HG02970 (cell line): ENCODE measurements around the gene NAA10.

Experiments
- ATAC-seq: cut with Tn5 transposase; IDR thresholded peaks from one replicate; pipeline ENCODE4 v1.9.1; 2021; ENCODE audit warnings: mild to moderate bottlenecking, moderate library complexity, moderate number of reproducible peaks; ENCODE audit not compliant: unreplicated experiment, low FRiP score

The NAA10 gene

GRCh38 chrX:153967536-153968224 lies 32.8 kb upstream of the NAA10 start:
- ATAC-seq, result no peak

DNA sequence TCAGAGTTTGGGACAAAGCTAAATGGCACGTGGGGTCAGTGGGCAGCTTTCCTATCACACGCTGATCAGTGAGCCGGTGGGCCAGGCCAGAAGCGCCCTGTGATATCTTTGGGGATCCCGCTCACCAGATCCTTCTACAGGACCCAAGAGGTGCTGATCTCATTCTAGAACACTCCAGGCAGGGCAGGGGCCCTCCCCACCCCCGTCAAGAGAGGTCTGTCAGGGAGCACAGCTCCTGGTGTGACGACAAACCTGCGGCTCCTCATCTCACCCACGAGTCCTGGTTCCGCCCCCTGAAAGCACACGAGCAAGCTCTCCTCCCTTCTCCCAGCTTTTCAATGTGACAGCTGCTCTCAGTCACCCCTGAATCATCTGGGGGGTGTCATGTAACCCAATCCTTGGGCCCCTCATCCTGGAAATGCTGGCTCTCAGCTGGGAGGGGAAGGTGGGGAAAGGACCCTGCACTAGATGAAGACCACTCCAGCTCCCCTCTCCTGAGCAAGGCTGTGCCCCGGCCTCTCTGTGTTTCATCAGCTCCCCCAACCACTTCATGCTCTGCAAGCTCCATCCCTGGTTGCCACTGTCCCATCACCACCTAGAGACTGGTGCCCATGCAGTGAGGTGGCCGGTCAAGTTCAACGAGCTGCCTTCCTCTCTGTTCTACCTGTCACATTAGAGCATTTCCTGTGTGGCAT lies 32.2 kb upstream of the NAA10 start:
- no peak for ATAC-seq

- ATAC-seq, result no peak
Observed at GRCh38 chrX:153966283-153966688, 31.4 kb upstream of the NAA10 start.

DNA sequence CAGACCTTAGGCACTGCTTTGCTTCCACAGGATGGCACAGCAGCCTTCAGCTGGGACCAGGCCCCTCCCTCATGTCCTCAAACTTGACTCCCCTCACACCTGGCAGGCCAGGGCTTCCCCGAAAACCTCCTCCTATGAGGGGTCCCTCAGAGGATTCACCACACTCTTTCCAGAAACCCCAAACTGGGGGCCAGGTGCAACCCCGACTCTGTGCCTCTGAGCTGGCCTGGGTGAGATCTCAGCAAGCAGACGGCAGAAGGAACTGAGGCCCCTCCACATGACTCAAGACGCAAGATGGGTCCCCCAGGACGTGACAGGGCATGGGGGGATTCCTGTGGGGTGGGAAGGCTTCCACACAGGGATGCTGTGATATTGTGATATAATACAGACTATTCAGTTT lies 30.6 kb upstream of the NAA10 start:
- no peak for ATAC-seq

DNA sequence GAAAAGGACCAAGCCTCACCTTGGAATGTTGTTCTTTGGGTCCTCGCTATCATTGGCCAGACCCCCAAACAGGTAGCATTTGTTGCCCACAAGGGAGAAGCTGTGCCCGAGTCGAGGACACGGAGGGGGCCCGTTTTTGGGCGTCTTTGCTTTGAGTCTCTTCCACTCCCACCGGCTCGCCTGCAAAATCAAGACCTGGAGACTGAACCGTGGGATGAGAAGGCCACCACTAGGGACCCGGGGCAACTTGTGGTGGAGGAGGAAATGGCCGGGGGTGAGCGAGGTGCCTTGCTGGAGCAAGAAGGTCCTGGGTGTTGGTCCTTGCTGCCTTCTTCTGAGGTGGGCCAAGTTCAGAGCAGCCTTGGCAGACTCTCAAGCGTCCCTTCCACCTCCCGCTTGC lies 29.3 kb upstream of the NAA10 start:
- ATAC-seq, result no peak

- no peak for ATAC-seq
Observed at GRCh38 chrX:153963546-153963945, 28.7 kb upstream of the NAA10 start.

GRCh38 chrX:153961292-153961691 lies 26.5 kb upstream of the NAA10 start:
- ATAC-seq, result no peak

GRCh38 chrX:153960786-153961185 lies 25.9 kb upstream of the NAA10 start:
- no peak for ATAC-seq

- ATAC-seq, result no peak
Observed at GRCh38 chrX:153960077-153960476, 25.2 kb upstream of the NAA10 start.

DNA sequence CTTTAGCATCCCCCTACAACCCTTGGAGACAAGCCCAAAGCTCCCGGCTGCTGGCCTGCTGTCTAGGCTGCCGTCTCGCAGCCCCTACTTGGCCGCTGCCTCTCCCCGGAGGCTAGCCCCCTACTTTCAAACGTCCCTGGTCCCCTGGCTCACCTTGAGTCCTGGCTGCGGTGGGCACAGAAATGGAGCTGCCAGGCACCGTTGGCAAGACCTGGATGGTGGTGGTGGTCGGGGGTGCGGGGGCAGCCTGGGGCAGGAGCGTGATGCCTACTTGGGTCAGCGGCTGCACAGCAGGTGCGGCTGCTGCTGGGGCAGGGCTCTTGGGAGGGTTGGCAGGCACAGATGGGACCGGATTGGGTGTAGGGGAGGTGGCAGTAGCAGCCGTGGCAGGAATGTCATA lies 24.8 kb upstream of the NAA10 start:
- no peak for ATAC-seq

DNA sequence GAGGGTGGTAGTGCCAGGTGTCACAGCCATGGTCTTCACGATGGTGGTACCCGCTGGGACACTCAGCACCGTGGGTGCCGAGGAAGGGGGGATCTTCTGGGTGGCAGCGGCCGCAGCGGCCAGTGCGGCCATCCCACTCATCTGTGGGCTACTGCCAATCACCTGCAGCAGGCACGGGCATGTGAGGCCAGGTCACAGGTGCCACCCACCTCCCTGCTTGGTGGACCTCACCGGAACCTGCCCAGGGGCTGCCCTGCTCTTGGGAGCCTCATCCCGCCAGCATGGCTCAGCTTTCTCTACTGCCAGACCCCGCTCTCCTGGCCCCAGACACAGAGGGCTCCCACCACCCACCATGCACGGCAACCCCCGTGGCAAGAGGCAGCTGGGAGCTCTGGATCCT lies 23.8 kb upstream of the NAA10 start:
- no peak for ATAC-seq

- ATAC-seq, result no peak
Observed at GRCh38 chrX:153957224-153957623, 22.4 kb upstream of the NAA10 start.

DNA sequence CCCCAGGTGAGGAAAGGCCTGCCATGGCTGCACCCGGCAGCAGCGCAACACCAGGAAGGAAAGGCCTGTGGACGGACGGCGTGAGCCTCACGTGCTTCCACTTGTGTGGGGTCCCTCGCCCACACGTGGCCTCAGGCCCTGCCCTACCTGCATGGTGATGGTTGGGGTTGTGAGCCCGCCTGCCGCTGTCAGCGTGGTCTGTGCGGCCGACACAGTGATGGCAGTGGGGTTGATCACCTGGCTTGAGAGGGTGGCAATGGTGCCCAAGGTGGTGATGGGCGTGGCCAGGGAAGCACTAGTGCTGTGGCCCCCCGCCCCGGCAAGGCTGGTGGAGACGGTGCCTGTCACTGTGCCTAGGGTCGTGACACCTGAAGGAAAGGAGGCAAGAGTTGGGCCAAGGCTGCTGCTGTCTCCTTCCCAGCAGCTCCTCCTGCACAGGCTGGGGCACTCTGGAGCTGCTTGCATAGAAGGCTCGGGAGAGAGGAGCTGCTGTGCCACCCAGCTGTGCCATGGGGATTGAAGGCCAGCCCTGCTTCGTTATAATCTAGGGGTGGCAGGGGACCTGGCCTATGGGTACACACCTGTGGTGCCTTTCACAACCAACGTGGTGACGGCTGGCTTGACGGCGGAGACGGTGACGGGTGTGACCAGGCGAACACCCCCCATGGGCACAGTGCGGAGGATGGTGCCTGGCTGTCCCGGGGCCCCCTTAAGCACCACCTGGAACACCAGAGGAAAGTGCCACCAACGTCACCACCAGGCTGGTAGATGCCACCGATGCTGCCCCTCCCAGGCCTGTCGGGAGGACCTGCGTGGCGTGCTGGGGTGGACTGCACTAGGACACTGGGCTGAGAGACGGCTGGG lies 21.4 kb upstream of the NAA10 start:
- no peak for ATAC-seq

DNA sequence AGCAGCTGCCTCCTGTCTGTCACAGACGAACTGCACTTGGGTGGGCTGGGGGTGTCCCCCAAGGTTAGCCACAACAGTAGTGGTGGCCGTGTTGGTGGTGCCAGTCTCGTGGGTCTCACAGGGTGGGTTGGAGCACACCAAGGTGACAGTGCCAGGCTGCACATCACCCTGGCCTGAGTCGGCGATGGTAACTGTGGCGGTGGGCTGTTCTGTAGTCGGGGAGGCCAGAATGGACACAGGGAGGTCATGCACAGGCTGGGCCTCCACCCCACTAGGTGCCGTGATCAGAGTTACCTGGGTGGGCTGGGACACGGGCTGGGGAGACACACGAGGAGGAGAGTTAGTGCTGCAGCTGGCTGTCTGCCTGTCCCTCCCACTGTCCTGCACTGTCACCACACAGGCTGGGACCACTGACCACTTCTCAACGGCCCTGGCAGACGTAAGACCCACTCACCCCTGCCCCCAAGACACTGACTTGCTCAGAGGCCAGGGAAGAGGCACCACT lies 20.4 kb upstream of the NAA10 start:
- ATAC-seq, result no peak

- ATAC-seq, result no peak
Observed at GRCh38 chrX:153954558-153955227, 19.9 kb upstream of the NAA10 start.

DNA sequence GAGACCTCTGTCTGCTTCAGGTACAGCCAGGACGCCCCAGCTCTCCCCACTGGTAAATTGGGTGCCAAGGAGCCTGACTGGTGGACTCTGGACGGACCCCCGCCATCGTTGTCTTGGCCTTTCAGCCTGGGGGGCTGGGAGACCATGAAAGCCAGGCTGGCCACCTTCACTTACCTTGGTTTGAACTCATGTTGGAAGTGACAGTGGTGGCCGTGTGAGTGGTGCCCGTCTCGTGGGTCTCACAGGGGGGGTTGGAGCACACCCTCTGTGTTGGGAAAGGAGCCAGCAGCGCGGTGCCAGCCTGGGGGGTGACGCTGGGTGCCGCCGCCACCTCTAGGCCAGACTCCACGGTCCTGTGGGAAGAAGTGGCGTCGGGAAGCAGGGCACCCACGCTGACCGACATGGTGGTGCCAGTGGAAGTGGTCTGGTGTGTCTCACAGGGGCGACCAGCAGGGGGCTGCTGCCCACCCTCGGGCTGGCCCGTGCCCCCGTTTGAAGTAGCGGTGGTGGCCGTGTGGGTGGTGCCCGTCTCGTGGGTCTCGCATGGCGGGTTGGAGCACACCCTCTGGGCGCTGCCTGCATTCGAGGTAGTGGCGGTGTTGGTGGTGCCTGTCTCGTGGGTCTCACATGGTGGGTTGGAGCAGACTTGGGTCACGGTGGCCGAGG lies 19.2 kb upstream of the NAA10 start:
- ATAC-seq, result no peak

- ATAC-seq, result no peak
Observed at GRCh38 chrX:153953342-153953830, 18.5 kb upstream of the NAA10 start.

GRCh38 chrX:153952373-153953026 lies 17.7 kb upstream of the NAA10 start:
- no peak for ATAC-seq

DNA sequence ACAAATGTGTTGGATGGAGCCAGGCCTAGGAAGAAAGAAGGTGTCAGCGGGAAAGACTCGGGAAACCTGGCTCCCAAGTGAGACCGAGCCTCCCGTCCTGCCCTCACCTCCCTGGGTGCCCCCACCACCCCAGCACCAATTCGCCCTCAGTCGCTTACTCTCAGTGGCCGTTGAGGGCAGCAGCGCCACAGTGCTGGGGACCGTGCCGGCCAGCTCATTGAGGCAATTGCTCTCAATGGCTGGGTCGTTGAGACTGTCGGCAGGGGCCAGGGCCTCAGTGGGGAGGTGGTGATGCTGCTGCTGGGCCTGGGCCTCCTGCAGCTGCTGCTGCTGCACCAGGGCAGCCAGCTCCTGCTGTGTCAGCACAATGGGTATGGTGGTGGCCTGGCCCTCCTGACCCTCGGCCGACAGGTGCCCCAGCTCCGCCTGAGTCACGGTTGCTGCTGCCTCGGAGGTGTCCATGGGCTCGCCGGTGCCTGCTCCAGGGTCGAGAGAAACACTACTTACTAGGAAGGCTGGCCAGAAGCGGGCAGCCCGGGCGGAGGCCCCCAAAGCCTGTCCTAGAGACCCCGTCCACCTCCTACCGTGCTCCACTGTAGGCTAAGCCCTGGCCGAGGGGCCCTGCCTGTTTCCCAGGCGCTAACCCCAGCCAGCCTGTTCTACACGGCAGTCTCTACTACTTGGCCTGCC lies 17.0 kb upstream of the NAA10 start:
- no peak for ATAC-seq
